Stomach (tissue), 4 donors: Measurements from ENCODE around the gene BMPR1B.

ENCODE experiments used
- CTCF ChIP-seq, 7 experiments: fragments of 450-650 bp in 4 of 7; fragments of 200-600 bp in 3 of 7; sonication (generic) in 3 of 7; IDR thresholded peaks; one replicate each; pipeline ENCODE4 v1.5.1; 2016 to 2019; ENCODE audit warnings: antibody characterized with exemption in 7 of 7, control low read depth in 2 of 7, mild to moderate bottlenecking in 1 of 7
- POLR2A ChIP-seq, 4 donors: fragments of 450-650 bp; IDR thresholded peaks; one replicate each; pipeline ENCODE4 v1.6.1; 2016; ENCODE audit warnings: antibody characterized with exemption in 4 of 4, control low read depth in 2 of 4, mild to moderate bottlenecking in 1 of 4, moderate library complexity in 1 of 4

- TF ChIP-seq CTCF (IDR thresholded peaks at IDR 0.05) (peak in 2 of 7 experiments; percentile 13 to 22), POLR2A (IDR thresholded peaks at IDR 0.05) (no peak)
These were observed 447.1 kb downstream of the BMPR1B start for GRCh38 chr4:95204873-95205272.
